Cardiac muscle cell (in vitro differentiated cells and primary cell): ENCODE data around the gene ACKR4. TPM values are rescaled to one million over a fixed set of nuclear protein-coding genes. Genes with fewer than 3 reads are reported as not detected.

ENCODE experiments used
- DNase-seq, 2 donors: peaks; one replicate each; pipeline versions ENCODE4 v3.0.0 to v3.0.0-alpha.2; 2010 to 2017; ENCODE audit warnings: low read depth in 1 of 2, low spot score in 1 of 2
- H3K27ac ChIP-seq: fragments of 200-600 bp; sonication (generic); 2 replicates; pipeline ENCODE4 v1.5.1; 2016
- H3K27me3 ChIP-seq: fragments of 200-600 bp; sonication (generic); 2 replicates; pipeline ENCODE4 v1.6.0; 2016; ENCODE audit warnings: control low read depth
- H3K36me3 ChIP-seq: fragments of 200-600 bp; sonication (generic); 2 replicates; pipeline ENCODE4 v1.5.1; 2016; ENCODE audit warnings: control low read depth
- H3K4me1 ChIP-seq: fragments of 200-600 bp; sonication (generic); 2 replicates; pipeline ENCODE4 v1.8.1; 2017; ENCODE audit warnings: low read depth, mild to moderate bottlenecking, mixed run types
- H3K4me3 ChIP-seq: fragments of 200-600 bp; sonication (generic); 2 replicates; pipeline ENCODE4 v1.5.1; 2016; ENCODE audit warnings: mild to moderate bottlenecking
- H3K9me3 ChIP-seq: fragments of 200-600 bp; sonication (generic); 2 replicates; pipeline ENCODE4 v1.5.1; 2017; ENCODE audit warnings: low read depth, mild to moderate bottlenecking, control low read depth
- CTCF ChIP-seq: IDR thresholded peaks from 2 replicates; pipeline ENCODE4 v1.5.1; 2012; ENCODE audit warnings: low read depth, mild to moderate bottlenecking, low read length
- polyA plus RNA-seq: library from polyadenylated mRNA; unstranded; fragments of >200 nt; fragmentation: Nextera tagmentation; extraction: Ambion mirVana; gene quantifications from 2 replicates; pipeline ENCODE4 v1.2.1, GENCODE V29; 2016
- total RNA-seq: library from RNA; depleted of rRNA; stranded (reverse); fragments of >200 nt; gene quantifications from 2 replicates; pipeline ENCODE4 v1.2.3, GENCODE V29; 2016

The ACKR4 gene
- total and polyA plus RNA-seq, 2 experiments from 2014 or later = not detected

- H3K36me3 ChIP-seq = peaks cover 28% of the 10 kb centered on the region
- no peak overlapping the region for H3K27ac ChIP-seq
- no peak for DNase-seq
- no peaks in the 10 kb centered on the region for H3K4me1 ChIP-seq
- TF ChIP-seq CTCF = no peak
- no peak overlapping the region for H3K4me3 ChIP-seq
- no peaks in the 10 kb centered on the region for H3K9me3 ChIP-seq
- no peaks in the 10 kb centered on the region for H3K27me3 ChIP-seq
Observed at GRCh38 chr3:132623646-132624045, 26.6 kb downstream of the ACKR4 start.

GRCh38 chr3:132624790-132625189 is 27.7 kb downstream of the ACKR4 start:
- Histone ChIP-seq H3K27ac (no peak overlapping the region), H3K9me3 (no peaks in the 10 kb centered on the region), H3K4me3 (no peak overlapping the region), H3K36me3 (peaks cover 28% of the 10 kb centered on the region), H3K27me3 (no peaks in the 10 kb centered on the region), H3K4me1 (no peaks in the 10 kb centered on the region)
- DNase-seq = no peak
- TF ChIP-seq CTCF = no peak

- Histone ChIP-seq H3K27ac (no peak overlapping the region), H3K36me3 (peaks cover 28% of the 10 kb centered on the region), H3K4me1 (no peaks in the 10 kb centered on the region), H3K4me3 (no peak overlapping the region), H3K9me3 (no peaks in the 10 kb centered on the region), H3K27me3 (no peaks in the 10 kb centered on the region)
- DNase-seq = no peak
- TF ChIP-seq CTCF = no peak
Observed at GRCh38 chr3:132625613-132626012, 28.5 kb downstream of the ACKR4 start.

DNA sequence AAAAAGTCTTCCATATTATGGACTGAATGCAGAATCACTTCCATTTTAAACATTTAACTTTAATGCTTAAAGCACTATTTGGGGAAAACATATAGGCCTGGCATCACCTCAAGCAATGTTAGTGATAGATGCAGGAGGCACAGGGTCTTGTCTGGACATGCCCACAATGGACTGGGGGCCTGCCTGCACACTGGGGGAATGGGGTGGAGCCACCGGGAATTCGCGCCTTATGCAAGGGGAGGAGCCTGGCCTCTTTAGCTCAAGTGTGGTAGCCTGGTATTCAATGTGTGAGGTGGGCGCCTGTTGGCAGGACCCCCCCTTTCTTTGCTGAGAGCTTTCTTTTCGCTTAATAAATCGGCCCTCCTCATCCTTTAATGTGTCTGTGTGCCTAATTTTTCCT is 29.9 kb downstream of the ACKR4 start:
- no peaks in the 10 kb centered on the region for H3K4me1 ChIP-seq
- no peak for TF ChIP-seq CTCF
- no peak overlapping the region for H3K4me3 ChIP-seq
- H3K36me3 ChIP-seq = peaks cover 33% of the 10 kb centered on the region
- no peak for DNase-seq
- no peaks in the 10 kb centered on the region for H3K27me3 ChIP-seq
- no peaks in the 10 kb centered on the region for H3K9me3 ChIP-seq
- no peak overlapping the region for H3K27ac ChIP-seq

DNA sequence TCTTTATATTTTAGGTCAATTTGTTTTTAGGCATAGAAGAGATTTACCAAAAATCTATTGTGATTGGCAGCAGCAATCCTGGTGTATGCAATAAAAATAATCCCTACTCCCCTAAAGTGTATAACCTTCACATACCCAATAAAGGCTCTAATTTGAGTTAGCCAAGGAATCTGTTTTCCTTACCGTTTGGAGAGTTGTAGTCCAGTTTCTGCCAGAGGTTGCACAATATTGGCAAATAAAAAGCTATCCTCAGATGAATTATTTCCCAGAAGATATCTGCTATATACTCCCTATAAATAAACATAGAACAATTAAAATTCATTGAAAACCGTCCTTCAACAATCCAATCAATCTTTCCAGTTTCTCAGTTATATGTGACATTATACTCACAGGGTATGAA is 31.1 kb downstream of the ACKR4 start:
- H3K9me3 ChIP-seq = no peaks in the 10 kb centered on the region
- no peaks in the 10 kb centered on the region for H3K4me1 ChIP-seq
- peaks cover 33% of the 10 kb centered on the region for H3K36me3 ChIP-seq
- no peaks in the 10 kb centered on the region for H3K27me3 ChIP-seq
- no peak overlapping the region for H3K27ac ChIP-seq
- TF ChIP-seq CTCF = no peak
- H3K4me3 ChIP-seq = no peak overlapping the region
- peak in 1 of 2 donors; percentile 18 for DNase-seq

GRCh38 chr3:132629928-132630327 is 32.9 kb downstream of the ACKR4 start:
- Histone ChIP-seq H3K4me3 (no peak overlapping the region), H3K9me3 (no peaks in the 10 kb centered on the region), H3K27ac (no peak overlapping the region), H3K27me3 (no peaks in the 10 kb centered on the region), H3K36me3 (peaks cover 29% of the 10 kb centered on the region), H3K4me1 (no peaks in the 10 kb centered on the region)
- TF ChIP-seq CTCF = no peak
- peak in 1 of 2 donors; percentile 36 for DNase-seq
